GM15510 (cell line): ENCODE measurements around the gene STRA8.
A peak's percentile ranks its signal among the peaks of the same experiment; 100 is the strongest.

Experiments used
- POLR2A ChIP-seq: IDR thresholded peaks from 3 replicates; pipeline ENCODE4 v1.6.1; 2011; ENCODE audit warnings: borderline replicate concordance; ENCODE audit not compliant: insufficient read length; ENCODE audit errors: extremely low read depth

STRA8 gene, protein sequence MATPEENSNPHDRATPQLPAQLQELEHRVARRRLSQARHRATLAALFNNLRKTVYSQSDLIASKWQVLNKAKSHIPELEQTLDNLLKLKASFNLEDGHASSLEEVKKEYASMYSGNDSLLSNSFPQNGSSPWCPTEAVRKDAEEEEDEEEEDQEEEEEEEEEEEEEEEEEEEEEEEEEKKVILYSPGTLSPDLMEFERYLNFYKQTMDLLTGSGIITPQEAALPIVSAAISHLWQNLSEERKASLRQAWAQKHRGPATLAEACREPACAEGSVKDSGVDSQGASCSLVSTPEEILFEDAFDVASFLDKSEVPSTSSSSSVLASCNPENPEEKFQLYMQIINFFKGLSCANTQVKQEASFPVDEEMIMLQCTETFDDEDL

DNA sequence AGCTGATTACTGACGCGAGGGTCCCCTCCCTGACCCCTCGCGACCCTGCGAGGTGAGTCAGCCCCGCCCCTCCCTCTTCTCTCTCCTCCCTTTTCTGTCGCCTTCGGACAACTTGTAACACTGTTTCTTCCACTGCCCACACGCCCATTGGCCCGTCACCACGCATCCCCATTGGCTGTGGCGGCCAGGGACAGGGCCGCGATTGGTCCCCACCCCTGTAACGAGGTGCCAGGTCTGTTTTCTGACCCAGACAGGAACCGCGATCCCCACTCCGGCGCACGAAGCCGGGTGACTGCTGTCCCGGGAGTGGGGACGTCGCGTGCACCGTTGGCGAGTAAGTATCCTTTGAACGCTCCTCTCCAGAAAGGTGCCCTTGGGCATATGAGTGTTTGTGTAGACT is at the start of gene STRA8:
Gene STRA8 (plus strand): TSS at position 269 of the 400 bp plus-strand sequence. CDS start 6,687 bp downstream, outside the sequence.
- no peak for TF ChIP-seq POLR2A

DNA sequence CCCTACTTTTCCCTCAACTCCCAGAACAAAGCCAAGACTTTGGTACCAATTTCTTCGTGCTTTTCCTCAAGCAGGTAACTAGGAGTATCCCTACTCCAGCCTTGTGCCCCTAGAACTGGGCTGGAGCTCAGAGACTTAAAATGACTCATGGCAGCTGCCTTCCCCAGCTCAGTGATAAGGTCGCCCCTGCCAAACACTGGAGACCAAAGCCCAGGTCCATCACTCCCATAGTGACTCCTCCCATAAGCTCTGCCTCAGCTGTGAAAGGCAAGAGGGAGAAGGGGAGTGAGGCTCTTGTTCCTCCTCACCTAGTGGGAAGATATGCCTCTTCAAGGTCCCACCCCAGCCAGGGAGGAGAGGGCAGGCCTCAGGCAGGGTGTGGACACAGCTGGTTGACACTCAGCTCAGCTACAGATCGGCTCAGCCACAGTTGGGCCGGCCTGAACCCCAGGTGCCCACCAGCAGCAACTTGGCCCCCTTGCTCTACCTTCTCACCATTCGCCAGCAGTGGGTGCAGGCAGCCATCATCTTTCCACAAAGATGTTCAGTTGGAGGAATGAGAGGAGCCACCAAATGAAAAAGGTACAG is 49.3 kb upstream of the STRA8 start:
- no peak for TF ChIP-seq POLR2A

- TF ChIP-seq POLR2A = no peak
These were observed 48.0 kb upstream of the STRA8 start for GRCh38 chr7:135185471-135186260.

DNA sequence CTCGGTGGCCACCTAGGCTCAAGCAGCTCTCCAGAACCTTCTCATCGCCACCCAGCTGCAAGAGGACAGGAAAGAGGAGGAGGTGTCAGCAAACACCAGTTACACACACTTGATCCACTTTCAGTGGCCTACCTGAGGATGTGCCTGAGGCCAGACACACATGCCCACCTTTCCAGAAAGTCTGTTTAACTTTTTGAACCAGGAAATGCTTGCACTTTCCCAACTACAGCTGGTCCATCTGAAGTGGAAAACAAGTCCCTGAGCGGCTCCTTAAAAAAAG is 47.4 kb upstream of the STRA8 start:
- no peak for TF ChIP-seq POLR2A

GRCh38 chr7:135186841-135187253 is 46.8 kb upstream of the STRA8 start:
- peak; percentile 31 for TF ChIP-seq POLR2A

GRCh38 chr7:135188298-135188984 is 45.2 kb upstream of the STRA8 start:
- TF ChIP-seq POLR2A = no peak

GRCh38 chr7:135189221-135189662 is 44.4 kb upstream of the STRA8 start:
- TF ChIP-seq POLR2A = no peak

DNA sequence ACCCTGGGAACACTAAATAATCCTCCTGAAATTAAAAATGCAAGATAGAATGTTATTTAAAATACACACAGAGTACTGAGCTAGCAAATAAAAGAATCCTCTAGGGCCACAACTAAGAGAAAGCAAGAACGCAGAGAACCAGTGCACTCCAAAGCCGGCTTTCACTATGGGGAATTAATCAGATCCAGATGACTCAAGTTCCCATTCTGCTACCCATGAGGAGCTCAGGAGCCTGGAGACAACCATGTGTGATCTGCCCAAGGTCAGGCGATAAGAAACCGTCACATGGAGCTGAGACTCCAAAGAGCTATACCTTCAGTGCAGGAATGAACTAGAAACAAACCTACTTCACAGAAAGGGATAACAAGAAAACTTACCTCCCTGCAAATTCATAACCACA is 43.7 kb upstream of the STRA8 start:
- no peak for TF ChIP-seq POLR2A

DNA sequence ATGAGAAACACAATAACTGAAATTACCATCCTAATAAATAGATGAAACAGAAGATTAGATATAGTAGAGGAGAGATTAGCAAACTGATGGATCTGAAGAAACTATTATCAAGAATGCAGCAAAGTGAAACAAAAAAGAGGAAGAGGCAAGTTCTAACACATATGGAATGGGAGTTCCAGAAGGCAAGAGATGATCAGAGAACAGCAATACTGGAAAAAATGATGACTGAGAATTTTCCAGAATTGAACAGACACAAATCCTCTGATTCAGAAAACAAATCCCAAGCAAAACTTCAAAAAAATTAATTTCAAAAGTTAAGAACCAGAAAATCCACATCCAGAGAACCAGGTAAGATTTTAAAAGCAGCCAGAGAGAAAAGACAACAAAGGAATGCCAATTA is 42.9 kb upstream of the STRA8 start:
- TF ChIP-seq POLR2A = no peak

GRCh38 chr7:135192914-135193536 is 40.6 kb upstream of the STRA8 start:
- no peak for TF ChIP-seq POLR2A

GRCh38 chr7:135193615-135194081 is 40.0 kb upstream of the STRA8 start:
- TF ChIP-seq POLR2A = no peak

DNA sequence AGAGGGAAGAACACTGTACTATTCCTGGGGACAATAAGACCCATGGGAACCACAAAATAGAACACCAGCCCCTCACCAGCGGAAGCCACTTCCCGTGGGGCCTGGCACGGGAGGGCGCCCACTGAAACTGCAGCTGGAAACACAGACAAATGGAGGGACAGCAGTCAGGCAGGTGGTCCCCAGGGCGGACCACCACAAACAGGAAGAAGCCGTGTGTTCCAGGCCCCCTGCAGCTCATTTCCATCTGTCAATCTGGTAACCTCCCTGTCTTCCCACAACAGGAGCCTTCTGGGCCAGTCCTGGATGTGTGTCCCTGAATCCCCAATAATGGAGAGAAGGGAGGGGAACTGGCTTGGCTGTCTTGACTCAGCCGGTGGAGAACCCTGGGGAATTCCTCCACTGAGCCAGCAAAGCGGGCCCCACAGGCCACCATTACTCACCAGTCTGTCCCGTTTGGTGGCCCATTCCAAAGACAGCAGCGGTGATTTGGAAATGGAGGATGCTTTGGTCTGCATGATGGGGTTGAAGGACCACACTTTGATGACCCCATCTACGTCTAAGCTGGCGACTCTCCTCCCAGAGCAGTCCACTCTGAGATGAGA is 39.0 kb upstream of the STRA8 start:
- TF ChIP-seq POLR2A = no peak

DNA sequence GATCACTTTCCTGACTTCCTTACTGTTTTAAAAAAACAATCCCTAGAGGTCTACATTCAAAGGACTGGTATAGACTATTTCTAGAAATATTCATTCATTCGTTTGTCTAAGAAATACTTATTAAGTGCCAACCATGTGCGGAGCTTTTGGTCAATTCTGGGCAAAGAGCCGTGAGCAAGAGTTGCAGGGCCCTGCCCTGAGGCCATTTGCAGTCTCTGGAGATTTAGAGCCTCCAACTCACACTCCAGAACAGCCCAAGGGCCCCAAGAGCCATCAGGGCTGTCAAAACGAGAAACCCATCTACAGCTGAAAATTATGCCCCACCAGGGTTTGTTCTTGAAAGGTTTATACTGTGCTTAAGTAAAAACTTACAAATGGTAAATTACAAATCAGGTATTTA is 38.5 kb upstream of the STRA8 start:
- TF ChIP-seq POLR2A = no peak

DNA sequence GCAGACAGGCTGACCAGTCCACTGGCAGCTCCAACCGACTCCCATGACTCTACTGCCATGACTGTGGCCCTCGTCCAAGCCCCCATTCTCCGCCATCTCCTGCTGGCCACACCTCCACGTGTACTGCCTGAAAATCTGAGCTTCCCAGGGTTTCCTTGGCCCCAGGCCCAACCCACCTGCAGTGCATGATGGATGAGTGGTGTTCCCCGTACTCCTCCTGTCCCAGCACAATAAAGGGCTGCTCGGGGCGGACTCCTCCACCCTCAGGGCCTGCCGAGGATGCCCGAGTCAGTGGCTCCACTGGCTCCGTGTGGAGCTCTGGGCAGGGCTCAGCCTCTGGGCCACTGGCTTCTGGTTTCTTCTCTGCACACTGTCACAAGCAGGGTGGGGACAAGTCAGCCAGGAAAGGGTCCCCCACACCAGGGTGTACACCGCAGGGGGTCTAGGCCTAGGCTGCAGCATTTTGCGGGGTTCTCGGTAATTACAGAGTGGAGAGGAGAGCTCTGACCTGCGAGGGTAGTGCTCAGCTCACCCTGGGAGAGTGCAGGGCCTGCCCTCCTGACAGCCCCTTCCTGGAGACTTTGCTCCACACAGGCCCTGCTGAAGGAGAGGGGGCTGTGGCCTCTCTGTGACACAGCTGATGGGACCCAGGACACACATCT is 37.5 kb upstream of the STRA8 start:
- no peak for TF ChIP-seq POLR2A

DNA sequence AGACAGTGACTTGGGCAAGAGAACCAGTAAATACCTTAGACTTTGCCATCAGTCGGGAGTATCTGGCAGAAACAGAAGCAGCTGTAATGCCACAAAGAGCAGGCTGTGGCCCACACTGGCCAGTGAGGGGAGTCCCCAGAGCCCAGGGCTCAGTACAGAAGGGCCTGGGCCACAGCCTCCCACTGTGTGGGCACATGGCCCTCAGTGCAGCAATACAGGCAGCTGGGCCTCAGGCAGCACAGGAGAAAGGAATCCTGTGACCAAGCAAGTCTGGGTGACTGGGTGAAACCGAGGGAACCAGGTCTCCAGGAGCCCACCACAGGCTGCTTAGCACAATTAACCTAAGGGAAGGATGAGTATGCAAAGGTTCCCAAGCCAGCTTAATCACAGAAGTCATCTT is 36.3 kb upstream of the STRA8 start:
- no peak for TF ChIP-seq POLR2A
